Midbrain (tissue), 1 donor: Measurements from ENCODE around the gene SPO11.

Source experiments
- DNase-seq: peaks from one replicate; lab custom pipeline; 2025; lab: John Stamatoyannopoulos, UW

The SPO11 gene

GRCh38 chr20:57329608-57330221 is at the start of gene SPO11:
Gene SPO11, plus strand, starts transcription at chr20:57329803. Its CDS starts 65 bp downstream, at chr20:57329868.
- peak; percentile 9 for DNase-seq

GRCh38 chr20:57280221-57280620 is 49.4 kb upstream of the SPO11 start:
- no peak for DNase-seq

GRCh38 chr20:57281900-57282299 is 47.7 kb upstream of the SPO11 start:
- DNase-seq, result peak; percentile 10

DNA sequence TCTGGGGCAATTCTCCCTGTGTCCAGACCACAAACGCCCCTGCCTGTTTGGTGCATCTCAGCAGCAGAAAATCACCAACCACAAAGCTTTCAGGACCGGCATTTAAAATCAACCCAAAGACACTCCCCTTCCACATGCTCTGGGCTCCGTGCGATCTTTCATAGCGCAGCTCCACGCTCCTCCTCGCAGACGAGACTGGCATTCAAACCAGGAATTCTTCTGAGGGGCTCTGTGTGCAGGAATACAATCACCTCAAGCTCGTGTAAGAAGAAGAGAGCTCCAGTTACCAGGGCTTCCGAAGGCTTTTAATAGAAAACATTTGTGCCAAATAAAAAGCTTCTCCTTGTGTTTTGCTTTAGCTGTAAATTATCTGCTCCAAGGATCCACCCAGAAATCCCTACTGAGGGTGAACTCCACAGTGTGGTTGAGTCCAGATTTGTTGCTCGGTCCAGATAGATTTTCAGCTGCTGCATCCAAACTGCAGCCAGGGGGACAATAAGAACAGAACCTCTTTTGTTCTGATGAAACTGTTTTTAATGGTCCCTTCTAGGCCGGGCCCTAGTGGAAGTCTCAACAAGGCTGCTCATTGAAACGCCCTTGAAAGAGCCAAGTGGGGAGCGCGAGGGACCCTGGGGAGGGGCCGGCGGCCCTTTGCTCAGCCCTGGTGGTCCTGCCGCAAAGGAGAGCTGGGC is 46.8 kb upstream of the SPO11 start:
- peak; percentile 80 for DNase-seq

DNA sequence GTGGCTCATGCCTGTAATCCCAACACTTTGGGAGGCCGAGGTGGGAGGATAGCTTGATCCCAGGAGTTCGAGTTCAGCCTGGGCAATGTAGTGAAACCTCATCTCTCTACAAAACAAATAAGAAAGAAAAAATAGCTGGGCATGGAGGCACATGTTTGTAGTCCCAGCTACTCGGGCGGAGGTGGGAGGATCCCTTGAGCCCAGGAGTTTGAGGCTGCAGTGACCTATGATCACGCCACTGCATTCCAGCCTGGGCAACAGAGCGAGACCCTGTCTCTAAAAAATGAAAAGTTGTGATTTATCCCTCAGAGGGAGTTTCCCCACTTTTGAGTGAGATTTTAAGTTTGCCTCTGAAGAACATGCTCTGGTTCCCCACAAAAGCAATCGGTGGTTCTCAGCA is 45.7 kb upstream of the SPO11 start:
- DNase-seq, result no peak

DNA sequence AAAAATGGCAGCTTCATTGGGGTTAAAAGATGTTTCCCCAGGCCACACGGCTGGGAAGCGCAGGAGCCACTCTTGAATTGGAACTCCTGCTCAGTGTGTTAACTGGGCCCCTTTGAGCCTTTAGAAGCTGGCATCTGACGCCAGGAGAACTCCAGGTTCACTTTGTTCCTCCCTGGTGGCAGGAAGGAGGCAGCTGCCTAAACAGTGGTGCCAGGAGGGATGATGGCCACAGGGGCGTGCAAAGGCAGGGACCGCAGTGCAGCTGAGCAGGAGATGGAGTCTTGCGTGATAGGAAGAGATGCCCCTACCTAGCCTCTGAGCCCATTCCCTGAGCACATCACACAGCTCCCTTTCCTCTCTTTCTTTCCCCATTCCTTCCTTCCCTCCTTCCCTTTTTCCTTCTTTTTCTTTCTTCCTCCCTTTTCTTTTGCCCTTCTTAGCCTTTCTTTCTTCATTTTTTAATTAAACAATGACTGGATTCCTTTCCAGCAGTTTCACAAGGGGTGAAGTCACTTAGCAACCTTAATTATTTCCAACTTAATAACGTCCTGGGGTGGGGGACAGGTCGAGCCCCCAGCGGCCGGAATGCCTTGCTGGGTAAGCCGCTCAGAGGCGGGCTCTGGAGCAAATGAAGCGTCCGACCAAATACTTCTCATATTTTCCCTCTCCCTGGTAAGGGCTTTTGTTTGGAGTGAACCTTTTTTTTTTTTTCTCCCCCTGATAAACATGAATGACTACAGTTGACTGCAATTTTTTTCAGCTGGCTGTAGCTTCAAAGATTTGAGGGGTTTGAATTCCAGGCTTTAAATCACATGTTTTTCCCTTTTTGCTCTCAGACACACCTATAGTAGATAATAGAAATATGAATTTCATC is 42.4 kb upstream of the SPO11 start:
- no peak for DNase-seq

DNA sequence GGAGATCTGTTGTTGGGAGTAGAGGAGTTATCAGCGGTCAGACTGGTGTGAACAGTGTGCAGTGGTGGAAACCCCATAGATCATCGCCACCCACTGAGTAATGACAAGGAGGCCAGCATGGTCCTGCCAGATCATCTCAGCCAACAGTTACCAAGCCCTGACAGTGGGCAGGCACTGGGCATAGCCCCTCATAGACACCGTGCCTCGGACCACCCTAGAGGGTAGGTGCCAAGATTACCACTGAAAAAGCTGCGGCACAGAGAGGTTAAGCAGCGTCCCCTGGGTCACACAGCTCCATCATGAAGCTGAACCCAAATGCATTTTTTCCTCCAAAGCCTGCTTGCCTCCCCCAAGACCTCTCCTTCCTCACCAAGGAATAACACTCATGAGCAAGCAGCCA is 41.7 kb upstream of the SPO11 start:
- DNase-seq, result no peak

DNA sequence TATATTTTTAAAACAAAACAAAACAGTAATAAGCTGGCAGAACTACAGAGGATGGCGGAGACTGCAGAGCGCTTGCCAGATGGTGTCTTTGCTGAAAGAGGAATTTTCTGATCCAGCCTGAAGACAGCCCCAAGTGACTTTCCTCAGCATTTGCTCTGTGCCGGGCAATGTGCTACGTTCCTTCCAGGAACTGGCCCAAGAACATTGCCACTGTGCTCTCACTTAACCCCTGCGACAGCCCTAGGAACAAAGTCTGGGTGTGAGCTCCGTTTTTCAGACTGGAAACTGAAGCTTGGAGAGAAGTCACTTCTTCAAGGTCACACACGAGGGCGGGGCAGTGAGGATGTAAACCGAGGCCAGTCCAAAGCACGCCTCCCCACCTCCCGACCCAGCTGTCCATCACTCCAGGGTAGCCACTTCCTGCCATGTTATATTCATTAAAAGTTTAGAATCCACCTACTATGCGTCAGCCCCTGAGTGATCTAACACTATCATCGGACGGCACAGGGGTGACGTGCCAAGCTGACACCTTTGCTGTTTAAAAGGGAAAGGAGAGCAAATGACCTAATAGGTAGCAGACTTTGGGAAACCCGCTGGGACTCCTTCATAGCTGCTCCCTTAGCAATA is 40.8 kb upstream of the SPO11 start:
- peak; percentile 32 for DNase-seq

DNA sequence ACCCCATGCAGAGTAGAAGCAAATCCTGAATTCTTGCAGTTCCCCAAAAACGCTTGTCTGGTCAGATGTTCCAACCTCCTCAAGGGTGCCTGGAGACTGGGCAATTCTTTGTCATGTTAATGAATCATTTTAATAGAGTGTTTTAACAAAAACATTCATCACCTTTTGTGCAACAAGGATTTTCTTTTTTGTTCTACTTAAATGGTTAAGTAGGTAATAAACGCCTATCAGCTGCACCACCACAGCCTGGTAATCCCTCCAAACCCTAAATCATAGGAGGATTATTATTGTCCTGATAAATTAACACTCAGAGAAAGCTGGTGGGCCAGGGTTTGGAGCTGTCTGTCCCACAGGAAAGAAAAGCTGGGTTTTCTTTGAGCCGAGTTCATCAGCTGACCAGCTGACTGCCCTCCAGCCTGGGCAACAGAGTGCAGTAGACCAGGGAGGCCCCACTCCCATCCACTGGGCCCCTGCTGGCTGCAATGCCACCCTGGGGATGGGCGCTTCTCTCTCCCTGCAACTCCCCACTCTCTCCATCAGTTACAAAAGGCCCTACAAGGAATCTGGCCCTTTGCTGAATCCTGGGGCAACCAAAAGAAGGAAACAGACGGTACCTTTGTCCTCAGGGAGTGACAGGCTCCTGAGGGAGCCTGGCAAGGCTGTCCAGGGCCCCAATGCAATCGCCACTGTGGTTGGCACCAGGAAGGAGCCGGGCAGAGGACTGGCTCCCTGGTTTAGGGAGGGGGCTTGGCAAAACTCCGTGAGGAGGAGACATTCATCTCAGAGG is 40.0 kb upstream of the SPO11 start:
- DNase-seq, result peak; percentile 79

- no peak for DNase-seq
These were observed 39.5 kb upstream of the SPO11 start for GRCh38 chr20:57290178-57290484.

- no peak for DNase-seq
These were observed 38.6 kb upstream of the SPO11 start for GRCh38 chr20:57291003-57291402.

GRCh38 chr20:57291694-57292093 is 37.9 kb upstream of the SPO11 start:
- DNase-seq, result no peak

- no peak for DNase-seq
These were observed 37.0 kb upstream of the SPO11 start for GRCh38 chr20:57292611-57293010.

GRCh38 chr20:57293995-57294394 is 35.6 kb upstream of the SPO11 start:
- no peak for DNase-seq

- DNase-seq, result no peak
These were observed 35.1 kb upstream of the SPO11 start for GRCh38 chr20:57294550-57294949.

DNA sequence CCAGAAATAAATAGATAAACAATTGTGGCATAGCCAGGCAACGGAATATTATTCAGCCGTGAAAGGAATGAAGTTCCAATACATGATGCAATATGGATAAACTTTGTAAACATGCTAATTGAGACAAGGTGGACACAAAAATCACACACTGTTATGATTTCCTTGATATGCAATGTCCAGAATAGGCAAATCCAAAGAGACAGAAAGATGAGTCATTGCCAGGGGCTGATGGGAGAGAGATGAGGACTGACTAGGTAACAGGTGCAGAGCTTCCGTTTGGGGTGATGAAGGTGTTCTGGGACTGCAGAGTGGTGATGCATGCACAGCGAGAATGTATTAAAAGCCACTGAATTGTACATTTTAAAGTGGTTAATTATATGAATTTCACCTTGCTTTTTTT is 31.1 kb upstream of the SPO11 start:
- no peak for DNase-seq

DNA sequence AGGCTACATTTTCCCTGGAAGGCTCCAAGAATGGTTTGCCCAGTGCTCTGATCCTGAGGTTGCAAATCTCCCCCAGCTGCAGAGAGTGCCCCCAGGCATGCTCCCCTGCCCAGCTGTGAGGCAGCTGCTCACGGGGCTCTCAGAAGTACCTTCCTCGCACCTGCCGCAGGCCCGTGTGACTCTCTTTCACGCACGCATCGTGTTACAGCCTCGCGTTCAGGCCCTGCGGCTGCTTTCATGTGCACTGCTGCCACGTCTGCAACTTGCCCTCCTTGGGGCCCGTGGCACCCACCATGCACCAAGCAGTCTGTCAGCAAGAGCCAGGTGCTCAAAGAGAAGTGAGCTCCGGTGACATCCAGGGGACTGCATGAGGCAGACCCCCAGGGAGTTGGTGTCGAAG is 28.6 kb upstream of the SPO11 start:
- DNase-seq, result no peak

DNA sequence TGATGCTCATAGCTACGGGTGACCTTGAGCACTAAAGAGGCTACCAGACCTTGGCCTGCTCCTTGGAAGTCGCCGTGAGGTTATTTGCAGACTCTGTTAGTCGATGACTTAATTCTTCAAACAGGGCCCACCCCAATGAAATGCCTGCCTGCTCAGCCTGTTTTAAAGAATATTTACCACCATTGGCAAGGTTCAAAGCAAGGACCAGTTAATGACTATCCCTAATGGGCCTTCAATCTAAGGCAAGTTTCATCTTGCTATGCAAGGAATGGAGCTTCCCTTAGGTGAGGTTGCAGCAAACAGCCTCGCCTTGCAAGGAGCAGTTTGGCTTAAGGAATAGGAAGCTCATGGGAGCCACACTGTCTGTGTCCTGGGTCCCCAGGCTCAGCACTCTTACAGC is 22.9 kb upstream of the SPO11 start:
- DNase-seq, result no peak

- no peak for DNase-seq
These were observed 20.9 kb upstream of the SPO11 start for GRCh38 chr20:57308451-57309271.

DNA sequence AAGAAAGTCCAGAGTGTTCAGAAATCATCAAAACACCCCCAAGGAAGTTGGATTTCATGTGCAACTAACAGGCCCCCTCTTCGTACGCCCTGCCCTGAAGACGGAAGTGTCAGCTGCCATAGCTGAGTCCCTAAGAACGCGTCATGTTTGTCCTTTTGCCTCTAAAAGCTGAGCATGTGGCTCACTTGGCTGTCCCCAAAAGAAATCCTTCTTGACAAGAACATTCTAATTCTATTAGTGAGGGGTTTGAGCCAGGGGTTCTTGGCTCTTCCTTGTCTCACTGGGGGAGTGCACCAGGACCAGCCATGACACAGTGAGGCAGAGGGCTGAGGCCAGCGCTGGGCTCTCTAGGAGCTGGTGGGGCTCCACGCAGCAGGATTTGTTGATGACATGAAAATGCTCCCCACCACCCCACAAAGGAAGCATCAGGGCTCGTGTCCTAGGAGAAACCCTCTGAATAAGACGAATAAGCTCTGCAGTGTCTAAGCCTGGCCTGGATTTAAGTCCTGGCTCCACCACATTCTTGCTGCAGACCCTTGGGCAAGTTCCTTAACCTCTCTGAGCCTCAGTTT is 20.0 kb upstream of the SPO11 start:
- peak; percentile 58 for DNase-seq
